GM19463 (cell line): Measurements from ENCODE around the gene CLBA1.
"Not testable (repeated sequence)": the region's sequence is repeated elsewhere in the genome, so short reads cannot be mapped to it uniquely, and the experiment has no call there.

Source experiments
- ATAC-seq: cut with Tn5 transposase; IDR thresholded peaks from one replicate; pipeline ENCODE4 v1.9.1; 2021; ENCODE audit warnings: mild to moderate bottlenecking, moderate library complexity; ENCODE audit not compliant: unreplicated experiment

CLBA1 gene

DNA sequence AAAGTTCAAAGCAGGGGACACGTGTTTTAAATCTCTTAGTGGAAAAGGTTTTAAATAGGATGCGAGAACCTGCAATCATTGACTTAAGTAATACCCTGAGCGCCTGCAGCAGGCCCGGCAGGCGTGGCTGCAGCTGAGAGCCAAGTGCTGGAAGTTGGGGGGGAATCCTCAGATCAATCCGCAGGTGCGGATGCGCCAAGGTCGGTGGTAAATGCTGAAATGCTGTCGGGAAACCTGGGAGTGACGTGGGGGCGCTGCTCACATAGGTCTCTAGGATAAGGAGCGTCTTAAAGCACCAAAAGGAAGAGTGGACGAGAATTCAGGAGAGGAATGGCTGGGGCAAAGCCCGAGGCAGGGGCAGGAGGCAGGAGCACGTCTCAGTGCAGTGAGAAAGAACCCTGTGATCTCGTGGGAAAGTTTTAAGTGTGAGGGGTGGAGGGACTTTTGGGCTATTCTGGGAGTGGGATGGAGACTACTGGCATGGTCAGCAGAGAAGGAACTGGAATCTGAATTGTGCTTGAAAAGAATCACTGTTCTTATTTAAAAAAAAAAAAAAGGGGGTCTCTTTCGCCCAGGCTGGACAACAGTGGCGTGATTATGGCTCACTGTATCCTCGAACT, 36.2 kb downstream of the CLBA1 start:
- ATAC-seq: no peak

DNA sequence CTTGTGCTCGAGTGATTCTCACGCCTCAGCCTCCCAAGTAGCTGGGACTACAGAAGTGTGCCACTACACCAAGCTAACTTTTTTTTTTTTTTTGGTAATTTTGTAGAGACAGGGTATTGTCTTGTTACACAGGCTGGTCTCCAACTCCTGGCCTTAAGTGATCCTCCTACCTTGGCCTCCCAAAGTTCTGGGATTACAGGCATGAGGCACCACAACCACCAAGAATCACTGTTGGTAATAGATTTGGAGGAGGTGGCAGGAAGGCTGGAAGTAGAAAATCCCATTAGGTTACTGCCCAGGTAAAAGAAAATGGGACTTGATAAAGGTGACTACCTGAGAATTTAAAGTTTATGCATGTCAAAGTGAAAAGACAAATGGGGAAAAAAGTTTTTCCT, 36.7 kb downstream of the CLBA1 start:
- ATAC-seq: no peak

DNA sequence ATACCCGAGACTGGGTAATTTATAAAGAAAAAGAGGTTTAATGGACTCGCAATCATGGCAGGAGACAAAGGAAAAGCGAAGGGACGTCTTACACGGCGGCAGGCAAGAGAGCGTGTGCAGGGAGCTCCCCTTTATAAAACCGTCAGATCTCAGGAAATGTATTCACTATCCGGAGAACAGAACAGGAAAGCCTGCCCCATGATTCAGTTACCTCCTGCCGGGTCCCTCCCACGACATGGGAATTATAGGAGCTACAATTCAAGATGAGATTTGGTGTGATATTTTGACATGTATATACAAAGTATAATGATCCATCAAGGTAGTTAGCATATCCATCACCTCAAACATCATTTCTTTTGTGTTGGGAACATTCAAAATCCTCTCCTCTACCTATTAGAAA, 37.6 kb downstream of the CLBA1 start:
- ATAC-seq: no peak

DNA sequence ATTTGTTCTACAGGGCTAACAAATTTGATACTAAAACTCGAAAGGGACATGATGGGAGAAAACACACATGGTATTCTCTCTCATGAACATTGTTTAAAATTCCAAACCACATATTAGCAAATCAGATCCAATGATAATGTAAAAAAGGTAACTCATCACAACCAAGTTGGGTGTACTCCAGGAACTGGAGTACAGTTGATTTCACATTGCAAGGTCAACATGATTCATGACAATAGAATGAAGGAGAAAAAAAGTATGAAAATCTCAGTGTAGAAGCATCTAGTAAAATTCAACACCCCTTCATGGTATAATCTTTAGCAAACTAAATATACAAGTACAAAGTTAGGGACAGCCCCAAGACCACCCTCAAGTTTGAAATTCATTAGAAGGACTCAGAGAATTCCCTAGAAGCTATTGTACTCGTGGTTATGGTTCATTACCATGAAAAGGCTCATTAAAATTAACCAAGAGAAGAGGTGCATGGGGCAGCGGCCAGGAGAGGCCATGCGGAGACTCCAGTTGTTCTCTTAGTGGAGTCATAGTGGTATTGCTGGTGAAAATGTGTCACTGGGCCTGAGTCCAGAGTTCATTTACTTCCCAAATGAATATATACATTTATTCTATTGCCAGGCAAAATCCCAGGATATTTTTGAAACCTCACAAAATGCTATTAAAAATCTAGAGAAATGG, 38.3 kb downstream of the CLBA1 start:
- no peak for ATAC-seq

DNA sequence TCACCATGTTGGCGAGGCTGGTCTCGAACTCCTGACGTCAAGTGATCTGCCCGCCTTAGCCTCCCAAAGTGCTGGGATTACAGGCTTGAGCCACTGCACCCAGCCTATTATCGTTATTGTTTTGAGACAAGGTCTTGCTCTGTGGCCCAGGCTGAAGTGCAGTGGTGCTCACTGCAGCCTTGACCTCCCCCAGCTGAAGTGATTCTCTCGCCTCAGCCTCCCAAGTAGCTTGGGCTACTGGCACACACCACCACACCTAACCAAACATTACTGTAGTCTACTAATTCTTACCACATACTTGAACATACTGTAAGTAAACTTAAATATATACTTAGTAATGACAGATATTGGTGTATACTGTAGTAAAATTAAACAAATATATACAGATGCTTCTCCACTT, 39.8 kb downstream of the CLBA1 start:
- no peak for ATAC-seq

DNA sequence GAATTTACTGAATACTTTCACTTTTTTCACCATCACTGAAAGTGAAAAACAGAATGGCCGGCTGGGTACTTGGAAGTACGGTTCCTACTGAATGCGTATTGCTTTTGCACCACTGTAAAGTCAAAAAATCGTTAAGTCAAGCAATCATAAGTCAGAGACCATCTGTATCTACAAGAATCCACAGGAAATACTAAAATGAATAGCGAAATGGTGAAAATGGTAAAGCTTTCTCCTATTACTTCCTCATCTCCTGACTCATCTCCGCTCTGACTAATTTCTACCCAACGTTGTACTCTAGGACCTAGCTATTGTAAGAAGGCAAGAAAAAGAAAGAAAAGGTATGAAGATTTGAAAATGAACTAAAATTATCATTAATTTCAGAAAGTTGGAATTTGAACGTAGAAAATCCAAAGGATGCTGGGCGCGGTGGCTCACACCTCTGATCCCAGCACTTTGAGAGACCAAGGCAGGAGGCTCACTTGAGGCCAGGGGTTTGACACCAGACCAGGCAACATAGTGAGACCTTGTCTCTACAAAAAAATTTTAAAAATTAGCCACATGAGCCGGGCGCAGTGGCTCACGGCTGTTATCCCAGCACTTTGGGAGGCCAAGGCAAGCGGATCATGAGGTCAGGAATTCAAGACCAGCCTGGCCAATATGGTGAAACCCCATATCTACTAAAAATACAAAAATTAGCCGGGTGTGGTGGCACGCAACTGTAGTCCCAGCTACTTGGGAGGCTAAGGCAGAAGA, 40.6 kb downstream of the CLBA1 start:
- ATAC-seq: no peak

DNA sequence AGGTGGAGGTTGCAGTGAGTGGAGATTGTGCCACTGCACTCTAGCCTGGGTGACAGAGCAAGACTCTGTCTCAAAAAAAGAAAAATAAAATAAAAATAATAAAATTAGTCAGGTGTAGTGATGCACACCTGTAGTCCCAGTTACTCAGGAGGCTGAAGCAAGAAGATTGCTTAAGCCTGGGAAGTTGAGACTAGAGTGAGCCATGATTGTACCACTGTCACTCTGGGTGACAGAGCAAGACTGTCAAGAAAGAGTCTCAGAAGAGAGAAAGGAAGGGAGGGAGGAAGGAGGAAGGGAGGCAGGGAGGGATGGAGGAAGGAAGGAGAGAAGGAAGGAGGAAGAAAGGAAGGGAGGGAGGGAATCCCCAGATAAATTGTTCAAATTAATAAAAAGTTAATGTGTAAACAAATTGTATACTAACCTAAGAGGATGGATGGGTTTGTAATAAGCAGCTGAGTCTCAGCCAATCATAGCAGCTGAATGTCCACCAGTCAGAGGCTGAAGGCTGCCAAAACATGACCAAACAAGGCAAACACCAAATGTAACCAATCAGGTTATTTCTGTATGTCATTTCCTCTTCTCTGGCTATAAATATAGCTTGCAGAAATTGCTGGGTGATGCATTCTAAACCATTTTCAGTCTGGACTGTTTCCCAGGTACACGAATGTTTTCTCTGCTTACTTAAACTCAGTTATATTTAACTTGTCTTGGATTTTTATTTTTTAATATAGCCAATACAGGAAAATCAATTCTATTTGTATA, 41.4 kb downstream of the CLBA1 start:
- no peak for ATAC-seq

DNA sequence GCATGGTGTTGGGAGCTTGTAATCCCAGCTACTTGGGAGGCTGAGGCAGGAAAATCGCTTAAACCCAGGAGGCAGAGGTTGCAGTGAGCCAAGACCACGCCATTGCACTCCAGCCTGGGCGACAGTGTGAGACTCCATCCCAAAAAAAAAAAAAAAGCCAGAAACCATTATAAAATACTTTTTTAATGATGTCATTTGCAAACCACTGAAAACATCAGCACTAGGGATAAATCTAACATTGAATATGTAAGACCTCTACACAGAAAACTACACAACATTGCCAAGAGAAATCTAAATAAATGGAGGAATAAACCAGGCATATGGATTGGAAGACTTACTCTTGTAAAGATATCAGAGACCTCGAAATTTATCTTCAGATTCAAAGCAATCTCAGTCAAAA, 42.1 kb downstream of the CLBA1 start:
- not testable (repeated sequence) for ATAC-seq

DNA sequence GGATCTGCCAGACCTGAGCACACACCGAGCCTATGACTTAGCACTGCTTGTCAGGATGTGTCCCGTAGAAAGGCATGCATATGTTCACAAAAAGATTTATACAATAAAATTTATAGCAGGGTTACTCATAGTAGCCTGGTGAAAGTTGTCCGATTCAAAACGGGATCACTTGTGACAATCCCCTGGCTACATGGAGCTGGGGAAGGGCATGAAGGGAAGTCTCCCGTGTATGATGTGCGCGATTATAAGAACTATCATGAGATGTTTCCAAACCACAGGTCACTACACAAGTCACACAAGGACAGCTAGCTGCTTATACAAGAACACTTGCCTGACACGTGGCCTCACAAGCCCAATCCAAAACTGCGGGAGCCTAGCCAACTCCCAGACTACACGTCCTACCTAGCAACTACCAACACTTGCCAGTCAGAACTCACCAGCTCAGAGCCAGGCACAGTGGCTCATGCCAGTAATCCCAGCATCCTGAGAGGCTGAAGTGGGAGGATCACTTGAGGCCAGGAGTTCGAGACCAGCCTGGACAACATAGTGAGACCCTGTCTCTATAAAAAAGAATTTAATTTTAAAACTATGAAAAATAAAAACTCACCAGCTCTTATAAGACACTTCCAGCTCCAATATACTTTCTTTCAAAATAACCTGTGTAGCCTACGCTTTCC, 42.8 kb downstream of the CLBA1 start:
- ATAC-seq: no peak

DNA sequence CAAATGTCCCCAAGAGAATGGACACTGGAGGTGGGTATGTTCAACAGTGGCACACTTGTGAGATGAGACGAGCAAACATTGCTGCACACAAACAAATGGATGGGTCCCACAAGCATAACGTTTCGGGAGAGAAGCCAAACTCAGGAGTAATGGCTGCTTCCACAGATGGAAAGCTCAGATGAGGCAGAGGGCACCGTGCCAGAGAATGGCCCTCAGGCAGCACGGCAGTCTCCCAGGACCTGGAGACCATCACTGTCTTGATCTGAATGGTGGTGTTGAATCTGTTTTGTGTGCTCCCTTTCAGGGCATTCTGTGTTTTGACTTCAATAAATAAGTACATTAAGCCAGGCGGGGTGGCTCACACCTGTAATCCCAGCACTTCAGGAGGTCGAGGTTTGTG, 43.8 kb downstream of the CLBA1 start:
- ATAC-seq: no peak

DNA sequence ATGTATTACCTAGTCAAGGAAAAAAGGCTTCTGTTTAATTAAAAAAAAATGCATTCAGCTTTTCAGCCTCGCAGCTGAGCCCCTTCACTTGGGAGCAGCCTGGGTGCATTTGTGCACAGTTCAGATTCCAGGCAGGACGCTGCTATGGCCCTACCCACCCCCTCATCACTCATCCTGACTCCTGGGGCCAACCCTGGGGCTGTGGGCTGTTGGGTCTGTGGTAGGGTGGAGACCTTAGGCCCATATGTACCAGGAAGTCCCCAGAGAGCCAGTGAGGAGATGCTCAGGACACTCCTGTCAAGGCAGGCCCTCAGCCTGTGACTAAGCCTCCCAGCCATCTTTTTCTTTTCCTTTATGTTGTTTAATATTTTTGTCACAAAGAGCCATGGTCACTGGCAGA, 44.6 kb downstream of the CLBA1 start:
- ATAC-seq: no peak

DNA sequence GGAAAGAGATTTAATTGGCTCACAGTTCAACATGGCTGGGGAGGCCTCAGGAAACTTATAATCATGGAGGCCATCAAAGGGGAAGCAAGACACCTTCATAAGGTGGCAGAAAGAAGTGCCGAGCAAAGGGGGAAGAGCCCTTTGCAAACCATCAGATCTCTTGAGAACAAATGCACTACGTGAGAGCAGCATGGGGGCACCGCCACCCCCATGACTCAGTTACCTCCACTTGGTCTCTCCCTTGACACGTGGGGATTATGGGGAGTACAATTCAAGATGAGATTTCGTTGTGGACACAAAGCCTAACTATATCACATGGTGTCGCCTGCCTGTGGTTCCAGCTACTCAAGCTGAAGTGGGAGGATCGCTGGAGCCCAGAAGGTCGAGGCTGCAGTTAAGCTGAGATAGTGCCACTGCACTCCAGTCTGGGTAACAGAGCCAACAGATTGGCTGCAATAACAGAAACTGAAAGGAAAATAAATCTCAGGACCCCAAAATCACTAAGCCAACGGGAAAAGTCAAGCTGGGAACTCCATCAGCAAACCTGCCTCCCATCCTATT, 45.3 kb downstream of the CLBA1 start:
- ATAC-seq: no peak

DNA sequence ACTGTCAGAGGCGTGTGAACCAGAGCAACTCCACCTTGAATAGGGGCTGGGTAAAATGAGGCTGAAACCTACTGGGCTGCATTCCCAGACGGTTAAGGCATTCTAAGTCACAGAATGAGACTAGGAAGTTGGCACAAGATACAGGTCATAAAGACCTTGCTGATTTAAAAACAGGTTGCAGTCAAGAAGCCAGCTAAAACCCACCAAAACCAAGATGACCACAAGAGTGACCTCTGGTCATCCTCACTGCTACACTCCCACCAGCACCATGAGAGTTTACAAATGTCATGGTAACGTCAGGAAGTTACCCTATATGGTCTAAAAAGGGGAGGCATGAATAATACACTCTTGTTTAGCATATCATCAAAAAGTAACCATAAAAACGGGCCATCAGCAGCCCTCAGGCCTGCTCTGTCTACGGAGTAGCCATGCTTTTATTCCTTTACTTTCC, 46.9 kb downstream of the CLBA1 start:
- ATAC-seq: not testable (repeated sequence)

DNA sequence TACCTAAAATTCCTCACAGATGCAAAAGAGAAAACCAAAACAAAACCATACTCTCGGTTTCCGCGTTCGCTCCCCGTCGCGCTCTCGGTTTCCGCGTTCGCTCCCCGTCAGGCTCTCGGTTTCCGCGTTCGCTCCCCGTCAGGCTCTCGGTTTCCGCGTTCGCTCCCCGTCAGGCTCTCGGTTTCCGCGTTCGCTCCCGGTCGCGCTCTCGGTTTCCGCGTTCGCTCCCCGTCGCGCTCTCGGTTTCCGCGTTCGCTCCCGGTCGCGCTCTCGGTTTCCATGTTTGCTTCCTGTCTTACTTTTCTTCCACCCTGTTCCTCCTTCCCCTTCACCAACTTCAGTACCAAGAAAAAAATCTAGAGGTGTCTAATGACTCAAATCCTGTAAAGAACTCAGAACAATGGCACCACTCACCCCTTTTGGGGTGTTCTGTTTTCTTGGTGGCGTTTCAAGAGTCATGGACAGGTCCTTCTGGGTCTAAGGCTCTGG, 47.9 kb downstream of the CLBA1 start:
- ATAC-seq: not testable (repeated sequence)

DNA sequence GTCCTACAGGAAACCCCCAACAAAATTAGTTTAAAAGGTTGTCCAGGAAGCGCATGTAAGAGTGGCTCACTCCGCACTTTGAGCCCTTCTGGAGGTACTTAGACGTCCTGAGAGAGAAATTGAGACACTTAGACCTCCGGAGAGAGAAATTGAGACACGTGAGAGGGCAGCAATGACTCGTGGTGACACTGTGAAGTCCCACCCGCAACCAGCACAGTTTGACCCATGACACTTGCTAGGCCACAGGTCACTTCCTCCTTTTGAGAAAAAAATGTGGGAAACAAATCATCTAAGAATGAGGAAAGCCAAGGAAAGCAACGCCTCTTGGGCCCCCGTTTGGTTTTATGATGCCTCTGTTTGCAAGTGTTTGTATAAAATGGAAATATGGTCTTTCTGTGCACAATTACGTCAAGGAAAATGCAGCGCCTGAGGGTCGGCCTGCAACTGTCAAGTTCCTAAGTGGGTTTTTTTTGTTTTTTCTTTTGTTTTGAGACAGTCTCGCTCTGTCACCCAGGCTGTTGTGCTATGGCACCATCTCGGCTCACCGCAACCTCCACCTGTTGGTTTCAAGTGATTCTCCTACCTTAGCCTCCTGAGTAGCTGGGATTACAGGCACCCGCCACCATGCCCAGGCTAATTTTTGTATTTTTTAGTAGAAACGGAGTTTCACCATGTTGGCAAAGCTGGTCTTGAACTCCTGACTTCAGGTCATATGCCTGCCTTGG, 48.9 kb downstream of the CLBA1 start:
- ATAC-seq: no peak

DNA sequence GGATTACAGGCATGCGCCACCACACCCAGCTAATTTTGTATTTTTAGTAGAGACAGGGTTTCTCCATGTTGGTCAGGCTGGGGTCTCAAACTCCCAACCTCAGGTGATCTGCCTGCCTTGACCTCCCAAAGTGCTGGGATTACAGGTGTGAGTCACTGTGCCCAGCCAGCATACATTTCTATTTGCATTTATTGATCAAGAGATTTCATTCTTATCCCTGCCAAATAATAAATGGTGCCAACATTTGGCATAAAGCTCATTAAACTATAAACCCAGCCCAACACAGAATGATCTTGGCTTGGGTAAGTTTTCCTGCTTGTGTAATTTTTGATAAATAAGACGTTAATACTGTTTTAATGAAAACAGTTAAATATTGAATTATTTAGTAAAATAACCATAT, 50.0 kb downstream of the CLBA1 start:
- ATAC-seq: not testable (repeated sequence)

DNA sequence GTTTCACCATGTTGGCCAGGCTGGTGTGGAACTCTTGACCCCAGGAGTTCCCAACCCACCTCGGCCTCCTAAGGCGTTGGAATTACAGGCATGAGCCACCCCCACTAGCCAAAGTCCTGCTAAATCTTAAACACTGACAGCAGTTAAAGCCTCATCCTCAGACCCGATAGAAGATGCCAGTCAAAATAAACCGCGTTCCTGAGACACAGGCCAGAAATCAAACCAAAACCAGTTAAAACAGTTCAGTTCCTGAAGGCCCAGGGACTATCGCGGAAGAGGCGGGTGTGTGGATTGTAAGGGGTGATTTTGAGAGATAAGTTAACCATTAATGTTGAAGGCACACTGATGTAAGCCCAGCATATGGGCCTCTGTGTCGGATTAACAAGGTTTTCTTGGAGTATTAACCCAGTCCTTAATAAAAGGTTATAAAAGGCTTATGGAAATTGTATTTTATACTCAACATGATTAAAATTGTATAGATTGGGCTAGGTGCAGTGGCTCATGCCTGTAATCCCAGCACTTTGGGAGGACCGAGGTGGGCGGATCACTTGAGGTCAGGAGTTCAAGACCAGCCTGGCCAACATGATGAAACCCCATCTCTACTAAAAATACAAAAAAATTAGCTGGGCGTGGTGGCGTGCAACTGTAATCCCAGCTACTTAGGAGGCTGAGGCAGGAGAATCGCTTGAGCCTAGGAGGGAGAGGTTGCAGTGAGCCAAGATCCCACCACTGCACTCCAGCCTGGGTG, 54.0 kb downstream of the CLBA1 start:
- no peak for ATAC-seq

DNA sequence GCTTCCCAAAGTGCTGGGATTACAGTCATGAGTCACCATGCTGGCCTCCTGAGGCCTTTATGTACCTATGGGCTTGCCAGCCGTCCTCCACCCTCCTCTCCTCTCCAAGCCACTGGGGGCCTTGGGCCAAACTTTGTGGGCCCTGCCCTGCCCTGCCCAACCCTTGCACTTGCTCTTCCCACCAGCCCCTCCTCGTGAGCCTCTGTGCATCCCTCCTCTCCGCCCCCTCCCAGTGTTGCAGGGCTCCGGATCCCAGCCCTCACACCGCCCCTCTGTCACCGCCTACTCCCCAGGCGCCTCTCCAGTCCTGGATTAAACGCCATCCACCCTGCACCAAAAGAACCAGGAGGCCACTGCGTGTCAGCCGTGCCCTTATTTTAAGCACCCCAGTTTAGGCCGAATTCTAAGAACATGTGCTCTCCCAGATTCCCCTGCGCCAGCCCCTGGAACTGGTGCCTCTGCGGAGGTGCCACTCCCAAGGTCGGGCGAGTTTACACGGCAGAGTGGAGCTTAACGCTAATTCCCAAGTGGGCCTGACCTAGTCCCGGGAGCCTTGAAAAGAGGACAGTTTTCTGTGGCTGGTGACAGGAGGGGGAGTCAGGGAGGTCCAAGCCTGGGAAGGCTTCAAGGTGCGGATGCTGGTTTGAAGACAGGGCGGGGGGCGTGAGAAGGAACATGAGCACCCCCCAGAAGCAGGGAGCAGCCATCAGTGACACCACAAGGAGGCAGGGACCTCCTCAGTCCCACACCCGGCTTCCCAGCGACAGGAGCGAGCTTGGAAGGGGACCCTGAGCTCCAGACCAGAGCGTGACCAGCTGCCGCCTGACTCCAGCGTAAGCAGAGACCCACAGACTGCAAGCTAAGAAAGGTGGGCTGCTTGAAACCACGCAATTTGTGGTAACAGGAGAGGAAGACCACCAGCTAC, 56.5 kb downstream of the CLBA1 start:
- ATAC-seq: no peak
